ENCODE measurements around the gene RHBDD3.

The RHBDD3 gene

DNA sequence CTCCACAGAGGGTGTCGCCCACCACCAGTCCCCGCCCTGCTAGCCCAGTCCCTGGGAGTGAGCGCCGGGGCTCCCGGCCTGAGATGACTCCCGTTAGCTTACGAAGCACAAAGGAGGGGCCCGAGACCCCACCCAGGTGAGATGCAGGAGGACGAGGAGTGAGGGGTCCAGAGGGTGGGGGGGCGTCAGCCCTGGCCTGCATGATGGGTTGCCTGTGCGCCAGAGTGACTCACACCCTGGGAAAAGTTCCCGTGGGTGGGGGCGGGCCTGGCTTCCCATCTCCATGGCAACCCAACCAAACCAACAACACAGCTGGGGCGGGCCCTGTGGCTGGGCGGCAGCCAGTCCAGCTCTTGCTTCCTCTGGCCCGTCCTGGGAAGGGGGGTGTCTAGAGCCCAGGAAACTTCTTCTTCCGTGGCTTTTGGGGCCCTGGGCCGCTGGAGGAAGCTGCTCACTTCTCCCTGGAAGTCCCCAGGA is 43.1 kb upstream of the RHBDD3 start:
- Histone ChIP-seq H3K9me3 (ENCODE audit: control insufficient read depth, low read length) (no peaks in the 10 kb centered on the region), H3K27me3 (ENCODE audit: control insufficient read depth, insufficient read depth, low read length, poor library complexity, severe bottlenecking) (peaks cover 49% of the 10 kb centered on the region), H3K4me3 (ENCODE audit: insufficient read depth, low read depth, low read length) (no peak overlapping the region), H3K36me3 (ENCODE audit: control insufficient read depth, insufficient read depth, low read length) (no peaks in the 10 kb centered on the region), H3K4me1 (ENCODE audit: control insufficient read depth, insufficient read depth, low read length) (peaks cover 44% of the 10 kb centered on the region), H3K27ac (ENCODE audit: insufficient read depth, low read depth, low read length, poor library complexity, severe bottlenecking) (no peak overlapping the region)
- 39 to 40% methylated on average over 18 of the region's 18 CpGs for WGBS, 2 experiments

DNA sequence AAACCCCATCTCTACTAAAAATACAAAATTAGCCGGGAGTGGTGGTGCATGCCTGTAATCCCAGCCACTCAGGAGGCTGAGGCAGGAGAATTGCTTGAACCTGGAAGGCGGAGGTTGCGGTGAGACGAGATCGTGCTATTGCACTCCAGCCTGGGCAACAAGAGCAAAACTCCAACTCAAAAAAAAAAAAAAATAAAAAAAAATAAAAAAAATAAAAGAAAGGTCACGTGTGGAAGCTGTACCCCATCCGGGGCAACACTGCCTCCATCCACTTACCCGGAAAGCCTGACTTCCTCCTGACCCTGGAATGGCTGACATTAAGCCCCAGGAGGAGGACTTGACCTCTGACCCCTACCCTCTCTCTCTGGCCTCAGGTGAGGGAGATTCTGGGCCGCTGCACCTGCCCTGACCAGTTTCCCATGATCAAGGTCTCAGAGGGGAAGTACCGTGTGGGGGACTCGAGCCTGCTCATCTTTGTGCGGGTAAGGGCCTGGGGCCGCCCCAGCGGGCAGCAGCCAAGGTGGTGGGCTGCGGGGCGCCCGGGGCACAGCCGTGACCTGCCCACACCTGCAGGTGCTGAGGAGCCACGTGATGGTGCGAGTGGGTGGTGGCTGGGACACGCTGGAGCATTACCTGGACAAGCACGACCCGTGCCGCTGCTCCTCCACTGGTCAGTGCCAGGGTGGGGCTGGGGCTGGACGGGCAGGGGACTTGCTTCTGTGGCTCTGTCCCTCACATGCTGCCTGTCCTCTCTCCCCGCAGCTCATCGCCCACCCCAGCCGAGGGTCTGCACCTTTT is 42.5 kb upstream of the RHBDD3 start:
- 84 to 85% methylated on average over 27 to 28 of the region's 28 CpGs for WGBS, 2 experiments
- H3K36me3 ChIP-seq (ENCODE audit: control insufficient read depth, insufficient read depth, low read length): no peaks in the 10 kb centered on the region
- peaks cover 42% of the 10 kb centered on the region for H3K27me3 ChIP-seq (ENCODE audit: control insufficient read depth, insufficient read depth, low read length, poor library complexity, severe bottlenecking)
- no peak overlapping the region for H3K27ac ChIP-seq (ENCODE audit: insufficient read depth, low read depth, low read length, poor library complexity, severe bottlenecking)
- H3K9me3 ChIP-seq (ENCODE audit: control insufficient read depth, low read length): no peaks in the 10 kb centered on the region
- H3K4me3 ChIP-seq (ENCODE audit: insufficient read depth, low read depth, low read length): no peak overlapping the region
- H3K4me1 ChIP-seq (ENCODE audit: control insufficient read depth, insufficient read depth, low read length): peaks cover 44% of the 10 kb centered on the region

DNA sequence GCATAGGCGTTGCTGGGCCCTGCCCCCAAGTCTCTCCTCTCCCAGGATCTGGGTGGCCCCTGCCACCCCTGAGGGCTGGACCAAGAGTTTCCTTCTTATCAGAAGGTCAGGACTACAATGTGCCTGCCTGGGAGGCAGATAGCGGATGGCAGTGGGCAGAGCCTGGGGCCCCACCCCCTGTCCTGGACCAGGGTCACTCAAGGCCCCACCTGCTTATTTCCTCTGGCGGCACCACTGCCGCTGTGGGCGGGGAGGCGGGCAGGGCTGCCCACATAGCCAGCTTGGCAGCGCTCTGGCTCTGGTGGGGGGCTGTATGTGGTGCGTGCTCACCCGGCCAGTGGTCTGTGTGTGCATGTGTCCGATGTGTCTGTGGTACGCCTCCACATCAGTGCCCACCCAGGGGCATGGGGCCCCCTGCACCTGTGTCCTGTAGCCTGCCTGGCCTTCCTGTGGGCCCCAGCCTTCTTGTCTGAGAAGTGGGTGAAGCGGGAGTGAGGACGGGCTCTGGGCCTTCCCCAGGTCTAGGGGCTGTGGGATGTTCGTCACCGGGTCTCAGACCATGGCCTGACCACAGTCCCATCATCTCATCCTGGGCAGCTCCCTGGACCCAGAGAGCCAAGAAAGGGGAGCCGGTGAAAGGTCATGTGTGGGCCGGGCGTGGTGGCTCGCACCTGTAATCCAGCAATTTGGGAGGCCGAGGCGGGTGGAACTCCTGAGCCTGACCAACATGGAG is 41.7 kb upstream of the RHBDD3 start:
- no peaks in the 10 kb centered on the region for H3K9me3 ChIP-seq (ENCODE audit: control insufficient read depth, low read length)
- no peaks in the 10 kb centered on the region for H3K36me3 ChIP-seq (ENCODE audit: control insufficient read depth, insufficient read depth, low read length)
- no peak overlapping the region for H3K27ac ChIP-seq (ENCODE audit: insufficient read depth, low read depth, low read length, poor library complexity, severe bottlenecking)
- no peak overlapping the region for H3K4me3 ChIP-seq (ENCODE audit: insufficient read depth, low read depth, low read length)
- 90 to 92% methylated on average over 21 of the region's 21 CpGs for WGBS, 2 experiments
- peaks cover 35% of the 10 kb centered on the region for H3K27me3 ChIP-seq (ENCODE audit: control insufficient read depth, insufficient read depth, low read length, poor library complexity, severe bottlenecking)
- peaks cover 41% of the 10 kb centered on the region for H3K4me1 ChIP-seq (ENCODE audit: control insufficient read depth, insufficient read depth, low read length)

DNA sequence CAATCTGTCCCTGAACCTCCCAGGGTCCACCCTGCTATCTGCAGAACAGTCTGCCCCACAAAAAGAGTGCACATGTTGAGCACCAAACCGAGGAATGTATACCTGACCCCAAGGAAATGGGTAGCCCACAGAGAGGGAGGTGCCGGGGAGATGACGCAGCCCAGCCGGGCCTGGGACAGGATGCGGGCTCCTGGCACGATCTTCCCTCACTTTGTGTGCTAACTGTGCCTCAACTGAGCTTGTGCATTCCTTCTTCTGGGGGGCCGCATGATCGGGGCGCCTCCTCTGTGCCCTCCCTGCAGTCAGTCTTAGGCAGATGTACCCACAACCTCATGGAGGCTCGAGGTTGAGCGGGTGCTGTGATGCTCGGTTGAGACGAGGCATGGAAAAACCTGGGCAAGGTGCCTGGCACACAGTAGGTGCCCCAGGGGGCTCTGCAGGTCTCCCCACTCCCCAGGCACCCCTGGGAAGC is 41.0 kb upstream of the RHBDD3 start:
- no peak overlapping the region for H3K4me3 ChIP-seq (ENCODE audit: insufficient read depth, low read depth, low read length)
- H3K27ac ChIP-seq (ENCODE audit: insufficient read depth, low read depth, low read length, poor library complexity, severe bottlenecking): no peak overlapping the region
- peaks cover 35% of the 10 kb centered on the region for H3K4me1 ChIP-seq (ENCODE audit: control insufficient read depth, insufficient read depth, low read length)
- WGBS, 2 experiments: 85 to 87% methylated on average over 13 of the region's 13 CpGs
- H3K36me3 ChIP-seq (ENCODE audit: control insufficient read depth, insufficient read depth, low read length): no peaks in the 10 kb centered on the region
- no peaks in the 10 kb centered on the region for H3K9me3 ChIP-seq (ENCODE audit: control insufficient read depth, low read length)
- H3K27me3 ChIP-seq (ENCODE audit: control insufficient read depth, insufficient read depth, low read length, poor library complexity, severe bottlenecking): peaks cover 28% of the 10 kb centered on the region

DNA sequence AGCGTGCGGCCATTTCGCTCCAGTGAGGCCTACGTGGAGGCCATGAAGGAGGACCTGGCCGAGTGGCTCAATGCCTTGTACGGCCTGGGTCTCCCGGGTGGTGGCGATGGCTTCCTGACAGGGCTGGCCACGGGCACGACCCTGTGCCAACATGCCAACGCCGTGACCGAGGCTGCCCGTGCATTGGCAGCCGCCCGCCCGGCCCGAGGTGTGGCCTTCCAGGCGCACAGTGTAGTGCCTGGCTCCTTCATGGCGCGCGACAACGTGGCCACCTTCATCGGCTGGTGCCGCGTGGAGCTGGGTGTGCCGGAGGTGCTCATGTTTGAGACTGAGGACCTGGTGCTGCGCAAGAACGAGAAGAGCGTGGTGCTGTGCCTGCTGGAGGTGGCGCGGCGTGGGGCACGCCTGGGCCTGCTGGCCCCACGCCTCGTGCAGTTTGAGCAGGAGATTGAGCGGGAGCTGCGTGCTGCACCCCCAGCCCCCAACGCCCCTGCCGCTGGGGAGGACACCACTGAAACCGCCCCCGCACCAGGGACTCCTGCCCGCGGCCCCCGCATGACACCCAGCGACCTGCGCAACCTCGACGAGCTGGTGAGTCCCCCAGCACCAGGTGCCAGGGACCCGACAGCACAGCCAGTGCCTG is 40.5 kb upstream of the RHBDD3 start:
- Histone ChIP-seq H3K4me1 (ENCODE audit: control insufficient read depth, insufficient read depth, low read length) (peaks cover 29% of the 10 kb centered on the region), H3K36me3 (ENCODE audit: control insufficient read depth, insufficient read depth, low read length) (no peaks in the 10 kb centered on the region), H3K27me3 (ENCODE audit: control insufficient read depth, insufficient read depth, low read length, poor library complexity, severe bottlenecking) (peaks cover 23% of the 10 kb centered on the region), H3K27ac (ENCODE audit: insufficient read depth, low read depth, low read length, poor library complexity, severe bottlenecking) (no peak overlapping the region), H3K9me3 (ENCODE audit: control insufficient read depth, low read length) (no peaks in the 10 kb centered on the region), H3K4me3 (ENCODE audit: insufficient read depth, low read depth, low read length) (no peak overlapping the region)
- 94 to 95% methylated on average over 50 of the region's 50 CpGs for WGBS, 2 experiments

DNA sequence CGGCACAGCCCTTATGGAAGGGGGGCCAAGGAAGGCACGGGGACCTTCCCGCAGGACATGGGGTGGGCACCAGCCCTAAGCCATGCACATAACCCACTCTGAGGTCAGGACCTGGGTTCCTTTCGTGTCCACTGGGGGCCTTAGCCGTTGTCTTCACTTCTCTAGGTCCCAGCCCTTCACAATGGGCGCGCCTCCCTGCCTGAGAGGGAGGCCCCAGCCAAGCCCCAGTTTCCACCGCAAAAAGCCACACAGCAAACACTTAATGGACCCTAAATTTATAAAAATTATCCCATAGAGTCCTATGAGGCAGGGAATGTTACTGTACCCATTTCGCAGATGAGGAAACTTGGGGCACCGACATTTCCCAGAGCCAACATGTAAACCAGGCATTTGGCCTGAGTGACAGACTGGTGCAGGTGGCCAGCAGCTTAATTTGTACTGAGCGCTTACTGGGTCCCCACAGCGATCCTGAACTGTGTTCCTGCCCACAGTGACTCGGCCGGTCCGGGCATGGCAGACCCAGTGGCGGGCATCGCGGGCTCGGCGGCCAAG is 39.9 kb upstream of the RHBDD3 start:
- Histone ChIP-seq H3K36me3 (ENCODE audit: control insufficient read depth, insufficient read depth, low read length) (no peaks in the 10 kb centered on the region), H3K27ac (ENCODE audit: insufficient read depth, low read depth, low read length, poor library complexity, severe bottlenecking) (no peak overlapping the region), H3K4me1 (ENCODE audit: control insufficient read depth, insufficient read depth, low read length) (peaks cover 29% of the 10 kb centered on the region), H3K9me3 (ENCODE audit: control insufficient read depth, low read length) (no peaks in the 10 kb centered on the region), H3K27me3 (ENCODE audit: control insufficient read depth, insufficient read depth, low read length, poor library complexity, severe bottlenecking) (peaks cover 17% of the 10 kb centered on the region), H3K4me3 (ENCODE audit: insufficient read depth, low read depth, low read length) (peak overlapping the region; percentile 57)
- 78% methylated on average over 20 of the region's 20 CpGs for WGBS, 2 experiments

DNA sequence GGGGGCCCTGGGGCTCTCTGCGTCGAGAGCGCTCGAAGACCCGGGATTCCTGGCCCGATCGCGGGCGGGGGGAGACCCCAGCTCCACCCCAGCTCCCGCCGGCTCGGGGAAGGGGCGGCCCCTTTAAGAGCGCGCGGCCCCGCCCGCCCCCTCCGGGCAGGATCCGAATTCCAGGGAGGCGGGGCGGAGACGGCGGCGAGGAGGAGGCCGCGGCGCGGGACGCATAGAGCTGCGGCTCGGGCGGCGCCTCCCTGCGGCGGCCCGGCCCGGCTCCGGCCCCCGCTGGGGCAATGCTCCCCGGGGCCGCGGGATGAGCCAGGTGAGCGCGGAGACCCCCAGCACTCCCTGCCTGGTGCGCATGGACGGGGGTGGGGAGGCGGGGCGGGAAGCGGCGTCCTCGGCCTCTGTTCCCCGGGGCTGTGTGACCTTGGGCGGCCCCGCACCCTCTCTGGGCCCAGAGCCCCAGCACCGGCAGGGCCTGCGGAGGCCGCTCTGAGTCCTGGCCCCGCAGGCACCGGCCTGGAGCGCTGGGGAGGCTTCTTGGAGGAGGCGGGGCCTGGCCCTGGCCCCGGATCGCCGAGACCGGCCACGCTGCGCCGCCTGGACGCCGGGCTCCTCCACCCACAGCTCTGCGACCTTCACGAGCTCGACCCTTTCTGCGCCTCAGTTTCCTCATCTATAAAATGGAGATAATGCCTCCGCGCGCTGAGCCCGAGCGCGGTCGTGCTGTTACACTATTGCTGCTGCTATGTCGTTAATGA is 39.2 kb upstream of the RHBDD3 start:
- peak overlapping the region; percentile 57 for H3K4me3 ChIP-seq (ENCODE audit: insufficient read depth, low read depth, low read length)
- H3K36me3 ChIP-seq (ENCODE audit: control insufficient read depth, insufficient read depth, low read length): no peaks in the 10 kb centered on the region
- H3K27ac ChIP-seq (ENCODE audit: insufficient read depth, low read depth, low read length, poor library complexity, severe bottlenecking): peak overlapping the region; percentile 76
- no peaks in the 10 kb centered on the region for H3K9me3 ChIP-seq (ENCODE audit: control insufficient read depth, low read length)
- peaks cover 16% of the 10 kb centered on the region for H3K27me3 ChIP-seq (ENCODE audit: control insufficient read depth, insufficient read depth, low read length, poor library complexity, severe bottlenecking)
- H3K4me1 ChIP-seq (ENCODE audit: control insufficient read depth, insufficient read depth, low read length): peaks cover 29% of the 10 kb centered on the region
- 4% methylated on average over 83 of the region's 83 CpGs for WGBS, 2 experiments

DNA sequence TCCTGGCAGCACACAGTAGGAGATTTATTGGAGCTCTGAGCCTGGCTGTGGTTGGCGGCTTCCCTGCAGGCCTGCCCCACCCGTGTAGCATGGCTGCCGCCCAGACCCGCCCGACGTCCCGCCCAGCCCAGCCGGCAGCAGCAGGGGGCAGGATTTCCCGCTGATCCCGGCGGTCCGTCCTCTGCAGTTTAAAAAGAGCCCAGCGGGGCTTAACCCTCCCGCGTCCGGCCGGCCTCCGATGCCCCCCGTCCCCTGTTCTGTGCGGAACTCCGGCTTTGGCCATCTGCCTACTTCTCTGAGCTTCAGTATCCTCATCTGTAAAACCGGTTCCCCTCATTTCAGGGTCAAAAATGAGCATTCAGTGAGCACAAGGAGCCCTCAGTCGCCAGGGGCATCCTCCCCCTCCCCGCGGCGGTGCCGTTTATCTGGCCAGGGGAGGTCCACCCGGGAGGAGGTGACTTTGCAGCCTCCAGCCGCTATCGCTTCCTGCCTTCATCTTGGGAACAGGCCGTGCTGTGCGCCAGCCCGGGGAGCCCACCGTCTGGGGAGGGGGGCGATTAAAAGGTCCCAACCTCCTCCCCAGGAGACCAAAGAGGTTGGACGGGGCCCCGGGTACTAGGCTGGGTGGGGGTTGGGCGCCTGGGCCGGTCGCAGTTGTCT is 38.5 kb upstream of the RHBDD3 start, which contains the start of gene GAS2L1:
GAS2L1 (plus strand) TSS at position 476 of the 660 bp plus-strand sequence. CDS start 1,456 bp downstream, outside the sequence.
- Histone ChIP-seq H3K27ac (ENCODE audit: insufficient read depth, low read depth, low read length, poor library complexity, severe bottlenecking) (peak within 1 kb of the TSS; percentile 76), H3K4me1 (ENCODE audit: control insufficient read depth, insufficient read depth, low read length) (peaks cover 25% of the 10 kb centered on the region), H3K36me3 (ENCODE audit: control insufficient read depth, insufficient read depth, low read length) (no peaks in the 10 kb centered on the region), H3K4me3 (ENCODE audit: insufficient read depth, low read depth, low read length) (peak within 1 kb of the TSS; percentile 57), H3K27me3 (ENCODE audit: control insufficient read depth, insufficient read depth, low read length, poor library complexity, severe bottlenecking) (peaks cover 16% of the 10 kb centered on the region), H3K9me3 (ENCODE audit: control insufficient read depth, low read length) (no peaks in the 10 kb centered on the region)
- 0 to 1% methylated on average over 40 of the region's 40 CpGs for WGBS, 2 experiments

DNA sequence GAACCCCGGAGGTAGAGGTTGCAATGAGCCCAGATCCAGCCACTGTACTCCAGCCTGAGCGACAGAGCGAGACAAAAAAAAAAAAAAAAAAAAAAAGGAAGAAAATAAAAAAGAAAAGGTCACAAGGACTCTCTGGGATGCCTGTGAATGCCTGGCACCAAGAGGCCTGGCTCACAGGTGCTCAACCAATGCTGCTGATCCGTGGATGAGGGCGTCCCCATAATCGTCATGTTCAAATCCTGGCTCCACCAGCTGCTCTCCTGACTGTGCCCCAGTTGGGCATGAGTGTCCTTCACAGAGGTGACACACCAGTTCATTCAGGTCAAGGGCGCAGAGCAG is 38.0 kb upstream of the RHBDD3 start:
- H3K36me3 ChIP-seq (ENCODE audit: control insufficient read depth, insufficient read depth, low read length): no peaks in the 10 kb centered on the region
- WGBS, 2 experiments: 55 to 59% methylated on average over 7 of the region's 7 CpGs
- peaks cover 20% of the 10 kb centered on the region for H3K4me1 ChIP-seq (ENCODE audit: control insufficient read depth, insufficient read depth, low read length)
- no peaks in the 10 kb centered on the region for H3K9me3 ChIP-seq (ENCODE audit: control insufficient read depth, low read length)
- H3K27me3 ChIP-seq (ENCODE audit: control insufficient read depth, insufficient read depth, low read length, poor library complexity, severe bottlenecking): peaks cover 16% of the 10 kb centered on the region
- H3K4me3 ChIP-seq (ENCODE audit: insufficient read depth, low read depth, low read length): no peak overlapping the region
- H3K27ac ChIP-seq (ENCODE audit: insufficient read depth, low read depth, low read length, poor library complexity, severe bottlenecking): no peak overlapping the region

Measured in ectodermal cell (in vitro differentiated cells).